ENCODE measurements around the gene SAMD1.

SAMD1 gene

DNA sequence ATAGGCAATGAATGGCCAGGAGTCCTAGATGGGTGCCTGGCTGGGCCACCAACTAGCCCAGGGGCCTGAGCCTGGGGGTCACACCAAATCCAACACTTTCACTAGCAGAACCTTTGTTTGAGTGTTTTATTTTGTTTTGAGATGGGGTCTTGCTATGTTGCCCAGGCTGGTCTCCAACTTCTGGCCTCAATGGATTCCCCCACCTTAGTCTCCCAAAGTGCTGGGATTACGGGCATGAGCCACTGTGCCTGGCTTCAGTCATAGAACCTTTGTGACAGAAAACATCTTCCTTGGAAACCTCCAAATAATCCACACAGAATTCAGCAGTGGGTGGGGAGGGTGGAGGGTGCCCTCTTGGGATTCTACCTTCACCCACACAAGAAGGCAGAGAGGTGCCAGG, 20.9 kb upstream of the SAMD1 start:
- H3K27me3 ChIP-seq (ENCODE audit: insufficient read depth, poor library complexity, severe bottlenecking) = no peaks in the 10 kb centered on the region
- no peaks in the 10 kb centered on the region for H3K4me1 ChIP-seq (ENCODE audit: insufficient read depth, poor library complexity, severe bottlenecking)
- no peak for TF ChIP-seq CTCF (IDR thresholded peaks at IDR 0.05; ENCODE audit: poor library complexity, severe bottlenecking)
- no peak for DNase-seq (ENCODE audit: low spot score)
- no peak overlapping the region for H3K4me3 ChIP-seq (ENCODE audit: severe bottlenecking)
- no peaks in the 10 kb centered on the region for H3K9me3 ChIP-seq (ENCODE audit: severe bottlenecking)
- 0 out of 2 replicates have a peak, but pooled peaks cover 2% of the 10 kb centered on the region for H3K36me3 ChIP-seq (ENCODE audit: low read depth)
- no peak for ATAC-seq (ENCODE audit: low read depth)
- no peak overlapping the region for H3K27ac ChIP-seq (ENCODE audit: poor library complexity, severe bottlenecking)

- H3K27ac ChIP-seq (ENCODE audit: poor library complexity, severe bottlenecking) = no peak overlapping the region
- no peaks in the 10 kb centered on the region for H3K27me3 ChIP-seq (ENCODE audit: insufficient read depth, poor library complexity, severe bottlenecking)
- ATAC-seq (ENCODE audit: low read depth) (no peak), DNase-seq (ENCODE audit: low spot score) (no peak)
- TF ChIP-seq CTCF (IDR thresholded peaks at IDR 0.05; ENCODE audit: poor library complexity, severe bottlenecking) = no peak
- no peaks in the 10 kb centered on the region for H3K9me3 ChIP-seq (ENCODE audit: severe bottlenecking)
- 0 out of 2 replicates have a peak, but pooled peaks cover 6% of the 10 kb centered on the region for H3K36me3 ChIP-seq (ENCODE audit: low read depth)
- H3K4me3 ChIP-seq (ENCODE audit: severe bottlenecking) = no peak overlapping the region
- H3K4me1 ChIP-seq (ENCODE audit: insufficient read depth, poor library complexity, severe bottlenecking) = no peaks in the 10 kb centered on the region
These were observed 20.1 kb upstream of the SAMD1 start for GRCh38 chr19:14110650-14111049.

DNA sequence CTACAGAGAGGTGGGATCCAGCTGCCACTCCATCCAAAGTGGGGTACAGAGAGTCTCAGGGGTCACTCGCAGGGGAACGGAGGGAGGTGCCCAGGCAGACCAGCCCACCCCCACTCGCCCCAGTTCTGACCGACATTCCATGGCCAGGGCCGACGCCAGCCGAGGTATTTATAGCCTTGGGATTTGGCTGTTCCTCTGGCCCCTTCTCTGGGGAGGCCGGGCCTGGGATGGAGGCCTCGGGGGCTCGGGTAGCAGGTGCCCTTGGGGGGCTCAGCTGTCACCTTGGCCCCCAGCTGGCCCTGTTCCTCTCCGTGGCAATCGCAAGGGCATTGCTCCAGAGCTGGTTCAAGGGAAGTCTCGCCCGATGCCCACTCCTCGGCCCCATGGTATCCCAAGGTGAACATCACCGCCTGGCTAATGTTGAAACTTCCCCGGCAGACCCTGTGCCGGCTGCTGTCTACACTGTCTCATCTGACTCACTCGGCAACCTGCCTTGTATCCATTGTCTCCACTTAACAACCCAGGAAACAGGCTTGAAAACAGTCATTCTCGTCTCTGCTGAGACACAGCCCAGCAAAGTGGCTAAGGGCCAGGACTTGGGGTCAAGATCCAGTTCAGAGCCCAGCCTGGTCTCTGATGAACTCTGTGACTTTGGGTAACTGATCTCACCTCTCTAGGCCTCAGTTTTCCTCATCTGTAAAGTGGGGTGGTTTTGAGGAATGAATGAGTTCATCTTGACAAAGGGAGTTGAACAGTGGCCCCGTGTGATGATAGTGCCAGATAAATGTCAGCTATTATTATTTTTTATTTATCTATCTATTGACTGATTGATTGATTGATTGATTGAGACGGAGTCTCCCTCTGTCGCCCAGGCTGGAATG, 17.3 kb upstream of the SAMD1 start:
- no peaks in the 10 kb centered on the region for H3K9me3 ChIP-seq (ENCODE audit: severe bottlenecking)
- no peaks in the 10 kb centered on the region for H3K4me1 ChIP-seq (ENCODE audit: insufficient read depth, poor library complexity, severe bottlenecking)
- no peak for ATAC-seq (ENCODE audit: low read depth)
- H3K27ac ChIP-seq (ENCODE audit: poor library complexity, severe bottlenecking) = no peak overlapping the region
- H3K4me3 ChIP-seq (ENCODE audit: severe bottlenecking) = no peak overlapping the region
- H3K36me3 ChIP-seq (ENCODE audit: low read depth) = peaks cover 8% of the 10 kb centered on the region
- TF ChIP-seq CTCF (IDR thresholded peaks at IDR 0.05; ENCODE audit: poor library complexity, severe bottlenecking) = no peak
- DNase-seq (ENCODE audit: low spot score) = no peak
- no peaks in the 10 kb centered on the region for H3K27me3 ChIP-seq (ENCODE audit: insufficient read depth, poor library complexity, severe bottlenecking)

DNA sequence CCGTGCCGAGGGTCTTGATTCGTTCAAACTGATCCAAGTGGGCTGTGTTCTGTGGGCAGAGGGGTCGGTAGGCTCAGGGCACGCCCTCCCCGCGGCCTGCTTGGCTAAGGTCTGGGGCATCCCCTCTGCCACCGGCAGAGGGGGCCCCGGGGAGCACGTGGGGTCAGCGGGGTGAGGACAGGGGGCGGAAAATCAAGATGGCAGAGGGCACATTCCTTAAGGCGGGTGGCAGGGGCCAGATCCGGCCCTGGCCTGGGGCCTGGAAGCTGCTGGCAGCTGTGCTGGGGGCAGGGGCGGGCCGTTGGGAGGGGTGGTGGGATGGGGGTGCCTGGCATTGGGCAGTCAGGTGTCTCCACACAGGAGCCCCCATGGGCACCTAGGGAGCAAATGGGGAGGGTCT, 16.3 kb upstream of the SAMD1 start:
- ATAC-seq (ENCODE audit: low read depth) (no peak), DNase-seq (ENCODE audit: low spot score) (no peak)
- Histone ChIP-seq H3K27me3 (ENCODE audit: insufficient read depth, poor library complexity, severe bottlenecking) (no peaks in the 10 kb centered on the region), H3K36me3 (ENCODE audit: low read depth) (peaks cover 16% of the 10 kb centered on the region), H3K27ac (ENCODE audit: poor library complexity, severe bottlenecking) (no peak overlapping the region), H3K4me3 (ENCODE audit: severe bottlenecking) (no peak overlapping the region), H3K9me3 (ENCODE audit: severe bottlenecking) (no peaks in the 10 kb centered on the region), H3K4me1 (ENCODE audit: insufficient read depth, poor library complexity, severe bottlenecking) (no peaks in the 10 kb centered on the region)
- no peak for TF ChIP-seq CTCF (IDR thresholded peaks at IDR 0.05; ENCODE audit: poor library complexity, severe bottlenecking)

GRCh38 chr19:14105680-14106079, 15.1 kb upstream of the SAMD1 start:
- Histone ChIP-seq H3K36me3 (ENCODE audit: low read depth) (peaks cover 24% of the 10 kb centered on the region), H3K9me3 (ENCODE audit: severe bottlenecking) (no peaks in the 10 kb centered on the region), H3K27ac (ENCODE audit: poor library complexity, severe bottlenecking) (no peak overlapping the region), H3K4me1 (ENCODE audit: insufficient read depth, poor library complexity, severe bottlenecking) (no peaks in the 10 kb centered on the region), H3K4me3 (ENCODE audit: severe bottlenecking) (no peak overlapping the region), H3K27me3 (ENCODE audit: insufficient read depth, poor library complexity, severe bottlenecking) (no peaks in the 10 kb centered on the region)
- ATAC-seq (ENCODE audit: low read depth) = no peak
- TF ChIP-seq CTCF (IDR thresholded peaks at IDR 0.05; ENCODE audit: poor library complexity, severe bottlenecking) = no peak
- no peak for DNase-seq (ENCODE audit: low spot score)
